ENCODE results near the gene SLC25A22.

SLC25A22 gene

DNA sequence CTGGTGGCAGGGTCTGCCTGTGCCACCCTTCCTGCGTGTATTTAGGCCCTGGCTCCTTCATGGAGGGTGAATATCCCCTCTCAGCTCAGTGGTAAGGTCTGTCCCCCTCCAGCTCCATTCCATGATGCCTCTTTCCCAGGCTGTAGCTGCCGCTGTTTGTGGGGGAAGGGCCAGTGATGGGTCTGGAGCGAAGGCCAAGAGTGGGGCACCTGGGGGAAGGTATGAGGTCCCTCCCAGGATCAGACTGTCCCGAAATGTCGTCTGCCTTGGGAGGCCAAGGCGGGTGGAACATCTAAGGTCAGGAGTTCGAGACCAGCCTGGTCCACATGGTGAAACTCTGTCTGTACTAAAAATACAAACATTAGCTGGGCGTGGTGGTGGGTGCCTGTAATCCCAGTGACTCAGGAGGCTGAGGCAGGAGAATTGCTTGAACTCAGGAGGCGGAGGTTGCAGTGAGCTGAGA is 35.8 kb upstream of the SLC25A22 start:
- DNase-seq (ENCODE audit: low spot score), result no peak

GRCh38 chr11:833114-833791 is 35.2 kb upstream of the SLC25A22 start:
- DNase-seq (ENCODE audit: low spot score), result peak; percentile 76

DNA sequence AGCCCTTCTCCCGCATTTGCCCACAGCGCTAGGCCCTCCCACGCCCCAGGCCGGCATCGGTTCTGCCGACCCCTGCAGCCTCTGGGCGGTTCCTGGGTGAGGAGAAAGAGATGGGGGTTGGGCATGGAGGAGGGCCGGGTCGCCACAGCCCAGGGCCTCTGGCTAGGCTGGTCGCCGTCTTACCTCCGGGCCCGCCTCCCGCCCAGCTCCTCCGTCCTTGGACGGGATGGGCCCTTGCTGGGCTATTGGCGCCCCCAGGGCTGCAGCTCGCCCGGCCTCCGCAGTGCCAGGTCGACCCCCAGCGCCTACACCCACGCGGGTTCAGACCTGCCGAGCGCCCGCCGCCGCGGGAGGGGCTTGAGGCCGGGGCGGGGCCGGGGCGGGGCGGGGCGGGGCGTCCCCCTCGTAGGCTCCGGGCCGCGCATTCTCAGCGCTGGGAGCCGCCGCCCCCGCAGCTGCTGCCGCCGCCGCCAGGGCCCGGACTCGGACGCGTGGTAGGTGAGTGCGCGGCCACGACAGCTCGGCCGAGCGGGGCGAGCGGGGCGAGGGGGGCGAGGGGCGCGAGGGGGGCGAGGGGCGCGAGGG is 34.5 kb upstream of the SLC25A22 start, which contains the start of gene CD151:
TSS of gene CD151 (plus strand) at position 424 of the 585 bp plus-strand sequence. CDS start 3,118 bp downstream, outside the sequence.
- DNase-seq (ENCODE audit: low spot score), result peak; percentile 91

DNA sequence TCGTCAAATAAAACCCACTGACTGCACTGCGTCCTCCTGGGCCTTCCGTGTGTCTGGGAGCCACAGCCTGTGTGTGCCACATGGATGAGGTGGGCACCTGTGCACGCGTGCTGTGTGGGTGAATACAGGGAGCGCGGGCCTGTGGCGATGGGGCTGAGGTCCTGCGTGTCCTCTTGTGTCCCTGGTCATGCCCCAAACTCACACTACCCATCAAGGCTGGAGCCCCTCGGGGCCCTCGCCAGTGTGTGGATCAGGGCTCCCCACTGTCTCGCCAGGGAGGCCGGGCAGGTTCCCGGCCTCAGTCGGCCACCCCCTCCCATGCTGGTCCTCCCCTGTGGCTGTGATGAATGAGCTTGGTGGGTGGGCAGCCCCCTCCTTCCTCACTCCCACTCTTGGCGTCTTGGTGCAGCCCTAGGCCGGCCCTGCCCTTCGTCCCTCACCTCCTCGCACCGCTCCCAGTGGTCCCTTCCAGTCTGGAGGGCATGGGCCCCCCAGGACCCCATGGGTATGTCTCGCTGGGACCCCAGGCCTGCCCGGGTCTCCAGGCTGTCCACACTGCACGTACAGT is 34.0 kb upstream of the SLC25A22 start:
- DNase-seq (ENCODE audit: low spot score), result no peak

DNA sequence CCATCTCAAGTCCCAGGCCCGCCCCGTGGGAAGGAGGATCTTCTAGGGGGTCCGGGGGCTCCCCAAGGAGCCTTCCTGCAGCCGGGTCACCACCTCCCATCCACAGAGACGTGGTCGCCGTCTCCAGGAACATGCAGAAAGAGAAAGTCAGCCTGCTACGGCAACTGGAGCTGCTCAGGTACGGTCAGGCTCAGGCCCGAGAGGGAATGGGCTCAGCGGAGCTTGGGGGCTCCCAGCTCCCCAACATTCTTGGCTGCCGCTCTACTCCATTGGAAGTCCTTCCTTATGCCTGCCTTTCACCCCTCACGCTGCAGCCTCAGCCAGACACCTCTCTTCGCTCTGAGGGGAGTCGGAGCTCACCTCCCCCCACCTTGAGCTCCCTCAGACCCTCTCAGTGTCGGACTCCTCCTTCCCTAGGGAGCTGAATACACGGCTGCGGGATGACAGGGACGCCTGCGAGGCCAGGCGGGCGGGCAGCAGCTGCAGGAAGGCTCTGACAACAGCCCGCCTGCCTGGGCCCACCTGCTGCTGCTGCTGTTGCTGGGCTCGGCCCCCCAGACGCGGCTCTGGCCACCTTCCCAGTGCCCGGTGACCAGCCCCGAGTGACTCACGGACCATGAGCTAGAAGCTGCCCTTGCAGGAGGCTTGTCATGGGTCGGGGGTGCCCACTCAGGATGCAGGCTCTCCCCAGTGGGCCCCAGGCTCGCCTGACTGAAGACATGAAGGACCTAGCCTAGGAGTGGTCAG is 33.2 kb upstream of the SLC25A22 start:
- DNase-seq (ENCODE audit: low spot score), result no peak

DNA sequence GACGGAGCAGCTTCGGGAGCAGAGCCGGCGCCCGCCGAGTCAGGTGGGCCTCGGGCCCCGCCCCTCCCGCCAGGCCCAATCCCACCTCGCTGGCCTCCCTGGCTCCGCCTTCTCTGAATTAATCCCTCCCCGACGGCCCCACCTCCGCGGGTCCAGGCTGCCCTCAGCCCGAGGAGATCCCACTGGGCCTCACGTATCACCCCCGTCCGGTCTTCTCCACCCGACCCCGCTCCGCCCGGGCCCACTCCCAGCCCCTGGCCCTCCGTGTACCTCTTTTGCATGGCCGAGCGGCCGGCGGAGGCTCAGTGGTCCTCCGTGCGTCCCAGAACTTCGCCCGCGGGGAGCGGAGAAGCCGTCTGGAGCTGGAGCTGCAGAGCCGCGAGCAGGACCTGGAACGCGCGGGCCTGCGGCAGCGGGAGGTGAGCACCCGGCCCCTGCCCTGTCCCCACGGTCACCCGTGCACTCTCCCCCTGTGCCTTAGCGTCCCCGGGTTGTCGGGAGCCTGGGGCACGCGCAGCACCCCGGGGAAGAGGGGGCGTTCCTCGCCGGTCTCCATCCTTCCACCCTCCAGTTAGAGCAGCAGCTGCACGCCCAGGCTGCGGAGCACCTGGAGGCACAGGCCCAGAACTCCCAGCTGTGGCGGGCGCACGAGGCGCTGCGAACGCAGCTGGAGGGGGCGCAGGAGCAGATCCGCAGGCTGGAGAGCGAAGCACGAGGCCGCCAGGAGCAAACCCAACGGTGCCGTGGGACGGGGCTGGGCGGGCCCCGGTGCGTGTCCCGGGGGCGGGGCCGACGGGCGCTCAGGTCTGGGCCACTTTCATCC is 32.4 kb upstream of the SLC25A22 start:
- peak; percentile 83 for DNase-seq (ENCODE audit: low spot score)

- DNase-seq (ENCODE audit: low spot score), result no peak
Observed at GRCh38 chr11:829847-830294, 31.8 kb upstream of the SLC25A22 start.

DNA sequence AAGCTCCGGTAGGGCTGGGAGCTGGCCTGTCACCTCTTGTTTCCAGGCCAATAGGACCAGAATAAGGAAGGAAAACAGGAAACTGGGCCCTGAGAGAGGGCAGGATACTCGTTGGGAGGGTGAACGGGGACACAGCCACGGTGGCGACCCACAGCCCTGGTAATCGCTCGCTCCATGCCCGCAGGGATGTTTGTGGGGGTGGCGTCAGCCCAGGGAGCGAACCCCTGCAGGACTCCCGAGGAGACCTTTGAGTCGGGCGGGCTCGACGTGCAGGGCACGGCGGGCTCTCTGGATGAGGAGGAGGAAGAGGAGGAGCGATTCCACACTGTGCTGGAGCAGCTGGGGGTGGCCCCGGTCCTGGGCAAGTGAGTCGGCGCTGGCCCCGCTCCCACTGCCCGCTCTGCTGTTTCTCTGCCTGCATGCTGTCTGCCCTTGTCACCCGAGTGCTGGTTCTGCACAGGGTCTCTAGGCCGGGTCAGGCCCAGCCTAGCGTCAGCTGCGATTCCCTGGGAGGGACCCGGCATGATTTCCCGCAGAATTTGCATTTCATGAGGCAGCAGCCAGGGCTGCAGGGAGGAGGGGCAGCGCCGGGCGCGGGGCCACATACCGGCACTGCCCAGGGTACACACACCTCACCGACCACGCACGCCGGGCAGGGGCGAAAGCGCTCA is 31.2 kb upstream of the SLC25A22 start:
- DNase-seq (ENCODE audit: low spot score), result no peak

GRCh38 chr11:828506-829175 is 30.6 kb upstream of the SLC25A22 start:
- DNase-seq (ENCODE audit: low spot score), result no peak

DNA sequence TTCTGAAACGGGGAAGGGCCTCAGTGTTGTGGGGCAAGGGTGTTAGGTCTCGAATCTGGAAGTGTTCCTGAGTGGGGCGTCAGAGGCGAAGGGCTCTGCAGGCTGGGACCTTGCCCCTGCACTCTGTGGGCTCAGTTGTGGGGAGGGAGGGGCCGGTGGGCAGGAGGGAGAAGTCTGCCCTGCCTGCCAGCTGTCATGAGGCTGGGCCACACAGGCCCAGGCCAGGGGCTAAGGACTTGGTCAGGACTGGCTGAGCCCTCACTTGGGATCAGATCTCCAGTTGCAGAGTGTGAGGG is 29.8 kb upstream of the SLC25A22 start, which contains the start of gene CRACR2B:
TSS of gene CRACR2B (plus strand) at position 23 of the 296 bp plus-strand sequence. CDS start 689 bp downstream, outside the sequence.
- no peak for DNase-seq (ENCODE audit: low spot score)

GRCh38 chr11:827146-827896 is 29.2 kb upstream of the SLC25A22 start:
- no peak for DNase-seq (ENCODE audit: low spot score)

- no peak for DNase-seq (ENCODE audit: low spot score)
Observed at GRCh38 chr11:826836-827145, 28.7 kb upstream of the SLC25A22 start.

- no peak for DNase-seq (ENCODE audit: low spot score)
Observed at GRCh38 chr11:826227-826621, 28.1 kb upstream of the SLC25A22 start.

DNA sequence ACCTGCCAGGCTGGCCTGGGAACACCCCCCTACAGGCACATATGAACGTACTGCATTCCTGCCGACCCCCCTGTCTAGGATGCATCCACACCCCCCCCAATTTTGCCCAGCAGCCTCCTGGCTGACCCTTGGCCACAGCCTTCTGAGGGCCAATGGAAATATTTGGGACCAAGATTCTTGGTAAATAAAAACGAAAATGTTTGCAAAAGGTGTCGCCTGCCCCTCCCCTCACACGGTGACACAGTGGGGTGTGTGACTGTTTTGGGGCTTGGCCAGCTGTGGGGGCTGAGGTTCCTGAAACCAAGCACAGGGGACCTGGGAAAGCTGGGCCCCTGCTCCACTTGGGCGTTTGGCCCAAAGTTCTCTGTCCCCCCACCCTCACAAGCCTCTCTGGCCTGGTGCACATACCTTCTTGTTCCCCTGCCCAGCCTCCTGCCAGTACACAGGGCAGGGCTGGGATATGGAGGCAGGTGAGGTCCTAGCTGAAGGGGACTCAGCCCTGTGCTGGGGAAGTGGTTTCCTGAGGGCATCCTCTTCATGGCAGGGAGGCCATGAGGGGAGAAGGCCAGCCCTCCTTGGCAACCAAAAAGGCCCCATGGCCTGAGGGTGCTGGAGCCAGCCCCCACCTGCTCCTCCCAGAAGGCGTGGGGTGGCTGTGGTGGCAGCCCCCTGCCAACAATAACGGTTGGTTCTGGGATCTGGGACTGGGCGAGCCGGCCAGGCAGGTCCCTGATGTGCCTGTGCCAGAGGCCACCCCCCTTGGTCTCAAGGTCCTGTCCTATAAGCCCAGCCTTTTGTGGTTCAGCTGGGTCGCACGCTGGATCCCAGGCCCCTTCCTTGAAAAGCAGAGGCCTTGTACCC is 27.5 kb upstream of the SLC25A22 start:
- DNase-seq (ENCODE audit: low spot score), result no peak

- no peak for DNase-seq (ENCODE audit: low spot score)
Observed at GRCh38 chr11:824942-825341, 26.9 kb upstream of the SLC25A22 start.

DNA sequence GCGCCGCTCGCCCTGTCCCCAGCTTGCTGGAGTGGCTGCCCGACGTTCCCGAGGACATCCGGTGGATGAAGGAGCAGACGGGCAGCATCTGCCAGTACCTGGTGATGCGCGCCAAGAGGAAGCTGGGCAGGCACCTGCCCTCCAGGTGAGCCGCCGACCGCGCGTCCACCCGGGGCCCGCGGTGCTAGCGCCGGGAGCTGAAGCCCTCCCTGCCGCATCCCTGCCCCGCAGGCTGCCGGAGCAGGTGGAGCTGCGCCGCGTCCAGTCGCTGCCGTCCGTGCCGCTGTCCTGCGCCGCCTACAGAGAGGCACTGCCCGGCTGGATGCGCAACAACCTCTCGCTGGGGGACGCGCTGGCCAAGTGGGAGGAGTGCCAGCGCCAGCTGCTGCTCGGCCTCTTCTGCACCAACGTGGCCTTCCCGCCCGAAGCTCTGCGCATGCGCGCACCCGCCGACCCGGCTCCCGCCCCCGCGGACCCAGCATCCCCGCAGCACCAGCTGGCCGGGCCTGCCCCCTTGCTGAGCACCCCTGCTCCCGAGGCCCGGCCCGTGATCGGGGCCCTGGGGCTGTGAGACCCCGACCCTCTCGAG is 26.3 kb upstream of the SLC25A22 start:
- no peak for DNase-seq (ENCODE audit: low spot score)

DNA sequence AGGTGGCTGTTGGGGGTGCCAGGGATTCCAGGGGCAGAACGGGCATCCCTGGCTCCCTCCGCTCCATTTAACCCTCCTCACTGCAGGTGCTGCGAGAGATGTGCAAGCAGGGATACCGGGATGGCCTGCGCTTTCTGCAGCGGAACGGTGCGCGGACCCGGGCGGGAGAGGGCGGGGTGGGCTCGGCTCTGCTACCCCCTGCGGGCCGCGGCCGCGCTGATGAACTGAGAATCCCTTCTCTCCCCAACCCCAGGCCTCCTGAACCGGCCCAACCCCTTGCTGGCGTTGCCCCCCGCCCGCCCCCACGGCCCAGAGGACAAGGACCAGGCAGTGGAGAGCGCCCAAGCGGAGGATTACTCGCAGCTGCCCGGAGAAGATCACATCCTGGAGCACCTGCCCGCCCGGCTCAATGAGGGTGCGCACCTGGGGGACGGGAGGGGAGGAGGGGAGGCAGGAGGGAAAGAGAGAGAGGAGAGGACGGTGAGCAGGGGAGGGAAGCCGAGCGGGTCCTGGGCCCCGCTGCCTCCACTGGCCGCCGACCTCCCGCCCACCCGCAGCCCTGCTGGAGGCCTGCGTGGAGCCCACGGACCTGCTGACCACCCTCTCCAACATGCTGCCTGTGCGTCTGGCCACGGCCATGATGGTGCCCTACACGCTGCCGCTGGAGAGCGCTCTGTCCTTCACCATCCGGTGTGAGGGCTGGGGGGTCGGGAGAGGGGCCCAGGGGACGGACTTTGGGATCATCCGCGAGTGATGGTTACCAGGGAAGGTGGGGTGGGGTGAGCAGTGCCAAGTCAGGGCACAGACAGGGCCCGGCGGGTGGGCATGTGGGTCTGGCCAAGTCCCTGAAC is 25.6 kb upstream of the SLC25A22 start:
- DNase-seq (ENCODE audit: low spot score), result no peak

Measured in GM03348 (cell line).